OCI-LY7 (cell line): ENCODE results near the gene GSG1L. TPM values are rescaled to one million over a fixed set of nuclear protein-coding genes. Genes with fewer than 3 reads are reported as not detected.

Source experiments
- BruUV-seq: library from RNA; stranded (reverse); fragments of 400-500 nt; replicated peaks from 2 replicates; lab custom pipeline; 2021; lab: Mats Ljungman, UMichigan
- CTCF ChIA-PET: fragments of 300-600 bp; sonication (Branson Sonifier 250); formaldehyde crosslinking; loops from one replicate; lab custom pipeline; 2022; ENCODE audit warnings: antibody characterized with exemption; ENCODE audit not compliant: unreplicated experiment; lab: Charles Lee
- POLR2A ChIA-PET: fragments of 300-600 bp; sonication (Branson Sonifier 250); formaldehyde crosslinking; loops from one replicate; lab custom pipeline; 2022; ENCODE audit warnings: antibody characterized with exemption; lab: Charles Lee
- DNase-seq: peaks from one replicate; pipeline ENCODE4 v3.0.0-alpha.2; 2015; ENCODE audit warnings: low spot score
- H2AFZ ChIP-seq: fragments of 200-600 bp; sonication (generic), shearing (Covaris generic); 2 replicates; pipeline ENCODE4 v1.6.1; 2014; ENCODE audit warnings: mild to moderate bottlenecking, antibody characterized with exemption, low read length, moderate library complexity
- H3K27ac ChIP-seq: fragments of 200-600 bp; sonication (generic); 2 replicates; pipeline ENCODE4 v1.5.1; 2014; ENCODE audit warnings: mixed run types, low read depth, mild to moderate bottlenecking, moderate library complexity, low read length, inconsistent platforms; ENCODE audit not compliant: poor library complexity, severe bottlenecking
- H3K36me3 ChIP-seq: fragments of 200-600 bp; sonication (generic); 2 replicates; pipeline ENCODE4 v1.6.1; 2014; ENCODE audit warnings: mild to moderate bottlenecking, antibody characterized with exemption, low read length, moderate library complexity, mixed read lengths; ENCODE audit not compliant: insufficient read depth
- H3K4me1 ChIP-seq: fragments of 200-600 bp; sonication (generic); 2 replicates; pipeline ENCODE4 v1.5.1; 2014; ENCODE audit warnings: mild to moderate bottlenecking, low read length; ENCODE audit not compliant: insufficient read depth, poor library complexity, severe bottlenecking
- H3K4me2 ChIP-seq: fragments of 200-600 bp; sonication (generic); 2 replicates; pipeline ENCODE4 v1.6.1; 2014; ENCODE audit warnings: mild to moderate bottlenecking, low read length
- H3K4me3 ChIP-seq: fragments of 200-600 bp; sonication (generic); 2 replicates; pipeline ENCODE4 v1.5.1; 2014; ENCODE audit warnings: mild to moderate bottlenecking, low read depth, low read length; ENCODE audit not compliant: poor library complexity, severe bottlenecking
- H3K79me2 ChIP-seq: fragments of 200-600 bp; sonication (generic); 2 replicates; pipeline ENCODE4 v1.6.1; 2016; ENCODE audit warnings: low read depth, mild to moderate bottlenecking, low read length, moderate library complexity, mixed read lengths; ENCODE audit not compliant: insufficient read depth
- H3K9me2 ChIP-seq: fragments of 200-600 bp; sonication (generic); 2 replicates; pipeline ENCODE4 v1.6.1; 2016; ENCODE audit warnings: mild to moderate bottlenecking, low read length, mixed read lengths; ENCODE audit not compliant: insufficient read depth
- H3K9me3 ChIP-seq: fragments of 200-600 bp; sonication (generic); 2 replicates; pipeline ENCODE4 v1.6.1; 2014; ENCODE audit warnings: mild to moderate bottlenecking, mixed run types, low read length, mixed read lengths
- H4K20me1 ChIP-seq: fragments of 200-600 bp; sonication (generic); 2 replicates; pipeline ENCODE4 v1.6.1; 2014; ENCODE audit warnings: mild to moderate bottlenecking, antibody characterized with exemption, low read length, moderate library complexity, mixed read lengths; ENCODE audit not compliant: insufficient read depth
- EZH2phosphoT487 ChIP-seq: fragments of 200-600 bp; sonication (generic); IDR thresholded peaks from 2 replicates; pipeline ENCODE4 v1.6.1; 2018; ENCODE audit warnings: low read depth, borderline replicate concordance, mild to moderate bottlenecking, mixed run types, antibody characterized with exemption, low read length, moderate library complexity, mixed read lengths
- intact Hi-C: fragments of 100-400 bp; cut with micrococcal nuclease; formaldehyde crosslinking; loops from one replicate; pipeline ENCODE4 v1.10.0; 2022; ENCODE audit not compliant: unreplicated experiment
- total RNA-seq, 2 experiments: library from RNA; depleted of rRNA in 1 of 2; stranded (reverse); fragments of >200 nt in 1 of 2; shearing (Covaris generic) in 1 of 2; gene quantifications; 2 replicates each; pipeline ENCODE4 v1.2.3, GENCODE V29; 2014 to 2022
- TF ChIP-seq, protein P1 (sequence below): fragments of 200-600 bp; sonication (generic); conservative IDR thresholded peaks from 2 replicates; pipeline ENCODE4 v1.5.1; 2014; ENCODE audit warnings: mild to moderate bottlenecking, antibody characterized with exemption, low read length, moderate library complexity, mixed read lengths

Gene GSG1L
- total RNA-seq, 2 experiments from 2014 or later = not detected

DNA sequence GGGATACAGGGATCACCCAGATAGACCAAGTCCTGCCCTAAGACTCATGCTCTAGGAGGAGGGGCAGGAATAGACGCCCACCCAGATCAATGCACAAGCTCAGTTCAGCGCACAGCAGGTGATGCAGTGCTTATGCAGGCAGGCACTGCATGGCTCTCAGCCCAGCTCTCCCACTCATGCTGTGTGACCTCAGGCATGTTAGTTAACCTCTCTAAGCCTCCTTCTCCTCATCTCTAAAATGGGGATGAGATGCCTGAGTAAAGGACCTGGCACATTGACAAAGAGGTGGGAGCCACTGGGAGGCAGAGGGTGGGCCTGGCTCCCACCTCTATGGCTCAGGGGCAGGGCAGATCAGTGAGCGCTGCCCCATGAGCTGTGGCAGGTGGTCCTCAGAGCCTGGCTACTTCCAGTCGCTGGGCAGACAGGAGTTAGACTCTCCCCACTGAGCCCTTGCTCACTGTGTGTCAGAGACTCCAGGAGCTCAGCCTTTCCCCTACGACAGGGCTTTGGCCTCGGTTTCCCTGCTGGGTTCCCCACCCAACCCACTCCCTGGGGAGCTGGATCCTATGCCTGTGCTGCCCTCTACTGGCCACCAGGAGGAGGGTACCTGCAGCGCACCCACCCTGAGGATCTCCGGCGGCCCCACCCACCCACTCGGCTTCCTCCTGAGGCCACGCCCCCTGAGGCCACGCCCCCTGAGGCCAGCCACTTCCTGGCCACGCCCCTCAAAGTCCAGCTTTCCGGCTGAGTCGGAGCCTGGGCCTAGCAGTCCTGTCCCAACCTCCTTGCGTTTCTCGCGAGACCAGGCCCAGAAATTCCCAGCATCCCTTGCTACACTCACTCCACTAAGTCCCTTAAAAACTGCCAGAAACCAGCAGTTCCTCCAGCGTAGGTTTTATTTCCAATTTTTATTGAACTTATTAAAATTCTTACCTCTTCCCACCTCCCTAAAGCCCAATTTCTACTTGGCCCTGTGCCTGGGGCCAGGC is 196.1 kb downstream of the GSG1L start:
- ChIA-PET POLR2A (interaction anchor here (0.5 kb wide), 1 partner anchor 922 kb away, joined by 3 read pairs; no protein-coding TSS in a partner anchor), CTCF (no interaction called here)
- BruUV-seq = no TSS peak
- H3K27ac ChIP-seq = no peak overlapping the region
- no peaks in the 10 kb centered on the region for H3K9me2 ChIP-seq
- no peak overlapping the region for H2AFZ ChIP-seq
- TF ChIP-seq, protein P1, sequence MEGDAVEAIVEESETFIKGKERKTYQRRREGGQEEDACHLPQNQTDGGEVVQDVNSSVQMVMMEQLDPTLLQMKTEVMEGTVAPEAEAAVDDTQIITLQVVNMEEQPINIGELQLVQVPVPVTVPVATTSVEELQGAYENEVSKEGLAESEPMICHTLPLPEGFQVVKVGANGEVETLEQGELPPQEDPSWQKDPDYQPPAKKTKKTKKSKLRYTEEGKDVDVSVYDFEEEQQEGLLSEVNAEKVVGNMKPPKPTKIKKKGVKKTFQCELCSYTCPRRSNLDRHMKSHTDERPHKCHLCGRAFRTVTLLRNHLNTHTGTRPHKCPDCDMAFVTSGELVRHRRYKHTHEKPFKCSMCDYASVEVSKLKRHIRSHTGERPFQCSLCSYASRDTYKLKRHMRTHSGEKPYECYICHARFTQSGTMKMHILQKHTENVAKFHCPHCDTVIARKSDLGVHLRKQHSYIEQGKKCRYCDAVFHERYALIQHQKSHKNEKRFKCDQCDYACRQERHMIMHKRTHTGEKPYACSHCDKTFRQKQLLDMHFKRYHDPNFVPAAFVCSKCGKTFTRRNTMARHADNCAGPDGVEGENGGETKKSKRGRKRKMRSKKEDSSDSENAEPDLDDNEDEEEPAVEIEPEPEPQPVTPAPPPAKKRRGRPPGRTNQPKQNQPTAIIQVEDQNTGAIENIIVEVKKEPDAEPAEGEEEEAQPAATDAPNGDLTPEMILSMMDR = peak; percentile 74
- no peak for TF ChIP-seq EZH2phosphoT487
- intact Hi-C loops = loop anchor here (1.0 kb wide), 1 partner anchor 228 kb away; no protein-coding TSS in a partner anchor
- no peaks in the 10 kb centered on the region for H3K9me3 ChIP-seq
- H3K36me3 ChIP-seq = no peaks in the 10 kb centered on the region
- no peaks in the 10 kb centered on the region for H3K4me1 ChIP-seq
- no peak overlapping the region for H3K4me3 ChIP-seq
- no peaks in the 10 kb centered on the region for H3K79me2 ChIP-seq
- no peak overlapping the region for H3K4me2 ChIP-seq
- peak; percentile 56 for DNase-seq
- no peaks in the 10 kb centered on the region for H4K20me1 ChIP-seq

DNA sequence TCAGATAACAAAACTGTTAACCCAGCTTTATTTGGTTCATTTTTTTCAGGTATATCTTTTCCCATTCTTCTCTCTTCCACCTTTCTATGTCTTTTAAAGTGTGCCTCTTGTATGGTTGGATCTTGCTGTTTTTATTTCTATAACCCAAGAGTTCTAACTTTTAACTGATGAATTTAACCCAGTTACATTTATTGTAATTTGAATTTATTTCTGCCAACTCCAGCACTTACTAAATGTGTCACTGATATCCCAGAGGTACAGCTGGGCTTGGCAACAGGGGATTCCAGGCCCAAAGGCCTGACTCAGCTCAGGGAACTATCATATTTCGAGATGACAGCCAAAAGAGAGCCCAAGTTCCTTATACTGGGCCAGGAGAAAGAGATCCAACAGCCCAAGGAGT is 200.1 kb downstream of the GSG1L start:
- Histone ChIP-seq H3K27ac (no peak overlapping the region), H3K9me3 (no peaks in the 10 kb centered on the region), H4K20me1 (no peaks in the 10 kb centered on the region), H3K4me2 (no peak overlapping the region), H3K36me3 (no peaks in the 10 kb centered on the region), H3K79me2 (no peaks in the 10 kb centered on the region), H3K9me2 (no peaks in the 10 kb centered on the region), H2AFZ (no peak overlapping the region), H3K4me3 (no peak overlapping the region), H3K4me1 (no peaks in the 10 kb centered on the region)
- TF ChIP-seq, protein P1 = no peak
- no peak for TF ChIP-seq EZH2phosphoT487
- ChIA-PET CTCF (no interaction called here), POLR2A (interaction anchor here (0.6 kb wide), 1 partner anchor 341 kb away, joined by 3 read pairs; no protein-coding TSS in a partner anchor)
- DNase-seq = no peak
- BruUV-seq = no TSS peak
- intact Hi-C loops = no loop called here

DNA sequence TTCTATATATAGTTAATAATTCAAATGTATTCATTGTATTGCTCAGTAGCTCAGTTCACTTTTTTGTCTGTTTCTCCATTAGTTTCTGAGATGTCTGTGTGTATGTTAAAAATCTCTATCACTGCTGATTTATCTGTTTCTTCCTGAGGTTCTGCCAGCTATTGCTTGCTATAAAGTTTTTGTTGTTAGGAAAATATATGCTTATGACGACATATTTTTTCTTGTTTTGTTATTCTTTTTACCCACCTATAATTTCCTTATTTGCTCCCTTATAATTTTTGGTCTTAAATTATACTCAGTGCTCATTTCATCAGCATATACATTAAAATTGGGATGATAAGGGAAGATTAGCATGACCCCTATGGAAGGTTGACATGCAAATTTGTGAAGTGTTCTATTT is 200.6 kb downstream of the GSG1L start:
- H3K79me2 ChIP-seq = no peaks in the 10 kb centered on the region
- H4K20me1 ChIP-seq = no peaks in the 10 kb centered on the region
- no TSS peak for BruUV-seq
- intact Hi-C loops = no loop called here
- no peaks in the 10 kb centered on the region for H3K36me3 ChIP-seq
- no peak for TF ChIP-seq EZH2phosphoT487
- TF ChIP-seq, protein P1 = no peak
- no peak overlapping the region for H3K27ac ChIP-seq
- H3K9me2 ChIP-seq = no peaks in the 10 kb centered on the region
- CTCF ChIA-PET = no interaction called here
- no peak overlapping the region for H3K4me2 ChIP-seq
- H3K9me3 ChIP-seq = no peaks in the 10 kb centered on the region
- POLR2A ChIA-PET = interaction anchor here (0.6 kb wide), 1 partner anchor 341 kb away, joined by 3 read pairs; no protein-coding TSS in a partner anchor
- no peaks in the 10 kb centered on the region for H3K4me1 ChIP-seq
- DNase-seq = no peak
- no peak overlapping the region for H2AFZ ChIP-seq
- H3K4me3 ChIP-seq = no peak overlapping the region
